PFSK-1 (cell line): ENCODE data around the gene SLC4A1.

Experiments used
- FOXP2 ChIP-seq: optimal IDR thresholded peaks from 2 replicates; pipeline ENCODE3; 2011; ENCODE audit warnings: borderline replicate concordance, control low read depth, inconsistent platforms; ENCODE audit not compliant: insufficient read depth; ENCODE audit errors: extremely low read length, extremely low read depth
- POLR2AphosphoS5 ChIP-seq: IDR thresholded peaks from 2 replicates; pipeline ENCODE4 v1.6.1; 2012; ENCODE audit warnings: low read depth, mild to moderate bottlenecking, control low read depth, low read length, moderate library complexity
- SIN3A ChIP-seq: IDR thresholded peaks from 2 replicates; pipeline ENCODE4 v1.6.1; 2012; ENCODE audit warnings: mild to moderate bottlenecking, low read length, moderate library complexity, borderline replicate concordance; ENCODE audit not compliant: insufficient read depth
- TAF1 ChIP-seq: IDR thresholded peaks from 2 replicates; pipeline ENCODE4 v1.6.1; 2012; ENCODE audit warnings: low read length, control low read depth, borderline replicate concordance; ENCODE audit not compliant: insufficient read depth

DNA sequence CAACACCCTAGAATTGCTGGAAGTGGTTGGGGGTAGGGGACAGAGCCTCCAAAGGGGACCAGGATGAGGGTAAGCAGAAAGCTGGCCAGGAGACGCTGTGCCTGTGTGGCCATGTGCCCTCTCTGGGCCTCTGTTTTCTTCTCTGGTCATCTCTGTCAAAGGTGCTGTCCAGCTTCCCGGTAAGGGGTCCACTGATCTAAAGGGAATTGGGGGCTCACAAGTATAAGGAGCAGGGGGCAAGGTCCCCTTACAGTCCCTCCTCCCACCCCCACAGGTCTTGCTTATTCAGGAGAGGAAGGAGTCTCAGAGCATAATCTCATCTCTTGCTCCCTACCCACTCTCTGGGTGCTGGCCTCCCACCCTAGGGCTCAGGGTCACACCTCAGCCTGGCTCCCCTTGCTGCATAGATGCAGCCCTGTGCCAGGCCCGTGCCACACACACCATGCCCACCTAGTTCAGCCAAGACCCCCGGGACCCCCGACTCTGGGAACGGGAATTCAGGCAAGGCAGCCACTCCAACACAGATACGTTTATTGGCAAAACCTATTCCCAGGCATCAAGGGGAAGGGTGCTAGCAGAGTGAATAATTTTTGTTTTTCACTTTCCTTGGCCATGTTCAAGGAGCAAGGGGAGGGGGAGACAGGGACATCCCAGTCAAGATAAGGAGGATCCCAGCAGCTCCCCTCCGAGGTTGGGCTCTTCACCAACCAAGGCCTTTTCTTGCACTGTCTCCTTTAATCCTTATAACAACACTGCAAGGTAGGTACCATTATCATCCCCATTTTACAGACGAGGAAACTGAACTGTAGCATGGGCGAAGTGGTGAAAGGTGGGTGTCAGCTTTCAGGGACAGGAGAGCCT, 19.8 kb downstream of the SLC4A1 start:
- TF ChIP-seq SIN3A, result no peak
- TF ChIP-seq TAF1, result no peak
- TF ChIP-seq POLR2AphosphoS5, result no peak
- no peak for TF ChIP-seq FOXP2
